Cardiac muscle cell (in vitro differentiated cells and primary cell): Measurements from ENCODE around the gene ASL. TPM values are rescaled to one million over a fixed set of nuclear protein-coding genes. Genes with fewer than 3 reads are reported as not detected.

Experiments used
- DNase-seq, 2 donors: peaks; one replicate each; pipeline versions ENCODE4 v3.0.0 to v3.0.0-alpha.2; 2010 to 2017; ENCODE audit warnings: low read depth in 1 of 2, low spot score in 1 of 2
- H3K27ac ChIP-seq: fragments of 200-600 bp; sonication (generic); 2 replicates; pipeline ENCODE4 v1.5.1; 2016
- H3K27me3 ChIP-seq: fragments of 200-600 bp; sonication (generic); 2 replicates; pipeline ENCODE4 v1.6.0; 2016; ENCODE audit warnings: control low read depth
- H3K36me3 ChIP-seq: fragments of 200-600 bp; sonication (generic); 2 replicates; pipeline ENCODE4 v1.5.1; 2016; ENCODE audit warnings: control low read depth
- H3K4me1 ChIP-seq: fragments of 200-600 bp; sonication (generic); 2 replicates; pipeline ENCODE4 v1.8.1; 2017; ENCODE audit warnings: low read depth, mild to moderate bottlenecking, mixed run types
- H3K4me3 ChIP-seq: fragments of 200-600 bp; sonication (generic); 2 replicates; pipeline ENCODE4 v1.5.1; 2016; ENCODE audit warnings: mild to moderate bottlenecking
- H3K9me3 ChIP-seq: fragments of 200-600 bp; sonication (generic); 2 replicates; pipeline ENCODE4 v1.5.1; 2017; ENCODE audit warnings: low read depth, mild to moderate bottlenecking, control low read depth
- polyA plus RNA-seq: library from polyadenylated mRNA; unstranded; fragments of >200 nt; fragmentation: Nextera tagmentation; extraction: Ambion mirVana; gene quantifications from 2 replicates; pipeline ENCODE4 v1.2.1, GENCODE V29; 2016
- total RNA-seq: library from RNA; depleted of rRNA; stranded (reverse); fragments of >200 nt; gene quantifications from 2 replicates; pipeline ENCODE4 v1.2.3, GENCODE V29; 2016
- TF ChIP-seq, protein P1 (sequence below): IDR thresholded peaks from 2 replicates; pipeline ENCODE4 v1.5.1; 2012; ENCODE audit warnings: low read depth, mild to moderate bottlenecking, low read length

ASL gene
- total and polyA plus RNA-seq, 2 experiments from 2014 or later: 17.9 to 18.1 TPM

- no peak for DNase-seq
- Histone ChIP-seq H3K4me1 (no peaks in the 10 kb centered on the region), H3K9me3 (no peaks in the 10 kb centered on the region), H3K36me3 (no peaks in the 10 kb centered on the region), H3K27ac (no peak overlapping the region), H3K27me3 (no peaks in the 10 kb centered on the region), H3K4me3 (no peak overlapping the region)
- TF ChIP-seq, protein P1, sequence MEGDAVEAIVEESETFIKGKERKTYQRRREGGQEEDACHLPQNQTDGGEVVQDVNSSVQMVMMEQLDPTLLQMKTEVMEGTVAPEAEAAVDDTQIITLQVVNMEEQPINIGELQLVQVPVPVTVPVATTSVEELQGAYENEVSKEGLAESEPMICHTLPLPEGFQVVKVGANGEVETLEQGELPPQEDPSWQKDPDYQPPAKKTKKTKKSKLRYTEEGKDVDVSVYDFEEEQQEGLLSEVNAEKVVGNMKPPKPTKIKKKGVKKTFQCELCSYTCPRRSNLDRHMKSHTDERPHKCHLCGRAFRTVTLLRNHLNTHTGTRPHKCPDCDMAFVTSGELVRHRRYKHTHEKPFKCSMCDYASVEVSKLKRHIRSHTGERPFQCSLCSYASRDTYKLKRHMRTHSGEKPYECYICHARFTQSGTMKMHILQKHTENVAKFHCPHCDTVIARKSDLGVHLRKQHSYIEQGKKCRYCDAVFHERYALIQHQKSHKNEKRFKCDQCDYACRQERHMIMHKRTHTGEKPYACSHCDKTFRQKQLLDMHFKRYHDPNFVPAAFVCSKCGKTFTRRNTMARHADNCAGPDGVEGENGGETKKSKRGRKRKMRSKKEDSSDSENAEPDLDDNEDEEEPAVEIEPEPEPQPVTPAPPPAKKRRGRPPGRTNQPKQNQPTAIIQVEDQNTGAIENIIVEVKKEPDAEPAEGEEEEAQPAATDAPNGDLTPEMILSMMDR: no peak
Observed at GRCh38 chr7:66082886-66083415, 7.3 kb downstream of the ASL start.

DNA sequence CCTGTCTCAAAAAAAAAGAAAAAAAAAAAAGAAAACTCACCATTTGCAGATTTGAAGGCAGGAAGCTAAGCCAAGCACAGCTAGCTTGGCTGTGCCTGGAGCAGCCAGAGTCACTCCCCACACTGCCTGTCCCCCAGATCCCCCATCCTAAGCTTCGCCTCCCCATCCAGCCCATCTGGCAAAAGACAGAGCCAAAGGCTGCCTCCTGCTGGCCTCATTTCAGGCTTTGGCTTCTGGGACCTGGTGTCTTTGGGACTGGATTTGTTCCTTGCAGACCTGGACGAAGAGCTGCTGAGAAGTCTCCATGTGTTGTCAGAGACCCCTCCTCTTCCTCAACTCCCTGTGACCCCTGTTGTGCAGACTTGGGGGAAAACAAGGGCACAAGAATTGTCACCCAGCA lies 8.1 kb downstream of the ASL start:
- H3K27ac ChIP-seq: no peak overlapping the region
- no peaks in the 10 kb centered on the region for H3K27me3 ChIP-seq
- no peak overlapping the region for H3K4me3 ChIP-seq
- no peaks in the 10 kb centered on the region for H3K4me1 ChIP-seq
- no peak for DNase-seq
- TF ChIP-seq, protein P1: no peak
- no peaks in the 10 kb centered on the region for H3K36me3 ChIP-seq
- no peaks in the 10 kb centered on the region for H3K9me3 ChIP-seq

GRCh38 chr7:66088861-66089838 lies 13.5 kb downstream of the ASL start:
- no peaks in the 10 kb centered on the region for H3K4me1 ChIP-seq
- no peak overlapping the region for H3K27ac ChIP-seq
- H3K4me3 ChIP-seq: no peak overlapping the region
- no peaks in the 10 kb centered on the region for H3K36me3 ChIP-seq
- no peak for DNase-seq
- H3K9me3 ChIP-seq: no peaks in the 10 kb centered on the region
- H3K27me3 ChIP-seq: no peaks in the 10 kb centered on the region
- TF ChIP-seq, protein P1: no peak

GRCh38 chr7:66092654-66093053 lies 17.0 kb downstream of the ASL start:
- DNase-seq: no peak

GRCh38 chr7:66095010-66095409 lies 19.4 kb downstream of the ASL start:
- Histone ChIP-seq H3K9me3 (no peaks in the 10 kb centered on the region), H3K36me3 (no peaks in the 10 kb centered on the region), H3K4me1 (no peaks in the 10 kb centered on the region), H3K27me3 (no peaks in the 10 kb centered on the region), H3K27ac (no peak overlapping the region), H3K4me3 (no peak overlapping the region)
- DNase-seq: no peak
- TF ChIP-seq, protein P1: no peak

More at GRCh38 chr7:66092654-66093053, 17.0 kb downstream of the ASL start:
- Histone ChIP-seq H3K4me1 (no peaks in the 10 kb centered on the region), H3K27me3 (no peaks in the 10 kb centered on the region), H3K9me3 (no peaks in the 10 kb centered on the region), H3K27ac (no peak overlapping the region), H3K36me3 (no peaks in the 10 kb centered on the region), H3K4me3 (no peak overlapping the region)
- TF ChIP-seq, protein P1: no peak
